T-cell (primary cell): ENCODE results near the gene RFX4. TPM values are rescaled to one million over a fixed set of nuclear protein-coding genes. Genes with fewer than 3 reads are reported as not detected.

Experiments used
- ATAC-seq, 4 experiments: fragments of 200-7000 bp in 3 of 4; fragments of 150-1000 bp in 1 of 4; cut with Tn5 transposase; replicated peaks in 1 of 4; 1 replicate in 3 of 4; 2 replicates in 1 of 4; pipeline ENCODE4 v1.10.0; 2021; ENCODE audit warnings: moderate library complexity in 3 of 4, mild to moderate bottlenecking in 2 of 4, moderate number of reproducible peaks in 1 of 4
- CTCF ChIA-PET, 2 donors: fragments of 300-600 bp; sonication (Branson Sonifier 250); formaldehyde crosslinking; loops; one replicate each; lab custom pipeline; 2022; ENCODE audit warnings: antibody characterized with exemption in 2 of 2; lab: Charles Lee
- POLR2A ChIA-PET, 2 donors: fragments of 300-600 bp; sonication (Branson Sonifier 250); formaldehyde crosslinking; loops; one replicate each; lab custom pipeline; 2022; ENCODE audit warnings: antibody characterized with exemption in 2 of 2; lab: Charles Lee
- DNase-seq, 35 experiments: peaks; one replicate each; pipeline versions ENCODE4 v3.0.0 to v3.0.0-alpha.2; 2013 to 2023
- H3K27ac ChIP-seq: one replicate; pipeline ENCODE4 v1.5.1; 2013; ENCODE audit warnings: low read length
- H3K27me3 ChIP-seq, 2 experiments: replicated peaks in 1 of 2; 1 replicate in 1 of 2; 2 replicates in 1 of 2; pipeline versions ENCODE4 v1.6.1 to v1.7.0; 2013; ENCODE audit warnings: low read length in 1 of 2, mixed read lengths in 1 of 2; ENCODE audit not compliant: control insufficient read depth in 2 of 2, insufficient read depth in 2 of 2; ENCODE audit errors: extremely low read depth in 1 of 2
- H3K36me3 ChIP-seq, 2 donors: 1 replicate in 1 of 2; 2 replicates in 1 of 2; pipeline versions ENCODE4 v1.6.1 to v1.7.0; 2013; ENCODE audit warnings: low read length in 1 of 2; ENCODE audit not compliant: control insufficient read depth in 2 of 2, insufficient read depth in 1 of 2; ENCODE audit errors: extremely low read depth in 1 of 2
- H3K4me1 ChIP-seq, 2 experiments: 1 replicate in 1 of 2; 2 replicates in 1 of 2; pipeline versions ENCODE4 v1.6.1 to v1.7.0; 2013; ENCODE audit warnings: low read length in 2 of 2, mixed read lengths in 1 of 2; ENCODE audit not compliant: insufficient read depth in 2 of 2, control insufficient read depth in 1 of 2; ENCODE audit errors: extremely low read depth in 1 of 2
- H3K4me3 ChIP-seq, 2 donors: 1 replicate in 1 of 2; 2 replicates in 1 of 2; pipeline versions ENCODE4 v1.5.1 to v1.7.0; 2013; ENCODE audit warnings: mild to moderate bottlenecking in 2 of 2, low read length in 1 of 2, moderate library complexity in 1 of 2; ENCODE audit not compliant: control insufficient read depth in 1 of 2; ENCODE audit errors: extremely low read depth in 1 of 2
- H3K9me3 ChIP-seq: 2 replicates; pipeline ENCODE4 v1.7.0; 2013
- H3K27ac Mint-ChIP-seq, 2 donors: one replicate each; pipeline ENCODE4 v1.8.0; 2020 to 2021; ENCODE audit warnings: mild to moderate bottlenecking in 2 of 2, mixed read lengths in 2 of 2
- H3K27me3 Mint-ChIP-seq, 2 donors: one replicate each; pipeline ENCODE4 v1.8.0; 2021 to 2022; ENCODE audit warnings: mixed read lengths in 2 of 2
- H3K36me3 Mint-ChIP-seq: one replicate; pipeline ENCODE4 v1.8.0; 2021; ENCODE audit warnings: mixed read lengths
- H3K4me1 Mint-ChIP-seq, 3 donors: one replicate each; pipeline ENCODE4 v1.8.0; 2020 to 2022; ENCODE audit warnings: mixed read lengths in 3 of 3, mild to moderate bottlenecking in 1 of 3
- H3K4me3 Mint-ChIP-seq, 3 donors: one replicate each; pipeline ENCODE4 v1.8.0; 2020 to 2022; ENCODE audit warnings: mild to moderate bottlenecking in 3 of 3, mixed read lengths in 3 of 3, moderate library complexity in 3 of 3
- H3K9me3 Mint-ChIP-seq, 3 donors: one replicate each; pipeline ENCODE4 v1.8.0; 2020 to 2022; ENCODE audit warnings: mixed read lengths in 3 of 3
- WGBS: methylation state at CpG from one replicate; pipeline ENCODE4 v1.1.5; 2013; ENCODE audit warnings: missing lambda C conversion rate; ENCODE audit not compliant: insufficient coverage; 5-methylcytosine and 5-hydroxymethylcytosine counted together
- total RNA-seq, 35 experiments: library from RNA in 6 of 35; stranded (reverse) in 6 of 35; fragments of 120-200 nt in 1 of 35; gene quantifications; one replicate each; pipeline versions ENCODE4 v1.2.1 to v1.2.4 and lab custom pipeline; 2013 to 2026

Gene RFX4
- total RNA-seq, 5 donors from 2014 or later (not counting 1 experiment from before 2014, with no cell fraction given) = not detected

- Histone ChIP-seq H3K4me3 (no peak overlapping the region), H3K27ac (no peak overlapping the region), H3K4me1 (no peaks in the 10 kb centered on the region), H3K27me3 (peaks cover 0 to 3% of the 10 kb centered on the region in 2 experiments), H3K36me3 (no peaks in the 10 kb centered on the region), H3K9me3 (no peaks in the 10 kb centered on the region)
- no peak for DNase-seq
- peaks cover under 1 to 3% of the 10 kb centered on the region in 2 donors for H3K27me3 Mint-ChIP-seq
- H3K4me3 Mint-ChIP-seq = no peak overlapping the region
- no peaks in the 10 kb centered on the region for H3K9me3 Mint-ChIP-seq
- ATAC-seq = no peak
- no peaks in the 10 kb centered on the region for H3K4me1 Mint-ChIP-seq
- H3K36me3 Mint-ChIP-seq = no peaks in the 10 kb centered on the region
- H3K27ac Mint-ChIP-seq = no peak overlapping the region
- POLR2A ChIA-PET = no interaction called here
- WGBS = 89% methylated on average over 1 of the region's 1 CpG
- CTCF ChIA-PET = no interaction called here
Observed at GRCh38 chr12:106679574-106679973, 96.8 kb downstream of the RFX4 start.

GRCh38 chr12:106680280-106680679, 97.5 kb downstream of the RFX4 start:
- peaks cover 0 to 3% of the 10 kb centered on the region in 2 experiments for H3K27me3 ChIP-seq
- no peaks in the 10 kb centered on the region for H3K4me1 Mint-ChIP-seq
- no peaks in the 10 kb centered on the region for H3K4me1 ChIP-seq
- no peaks in the 10 kb centered on the region for H3K27me3 Mint-ChIP-seq
- ATAC-seq = no peak
- H3K4me3 Mint-ChIP-seq = no peak overlapping the region
- CTCF ChIA-PET = interaction anchor here in 1 of 2 donors (0.6 kb wide), 1 partner anchor 996 kb away, joined by 4 read pairs; no protein-coding TSS in a partner anchor
- no peaks in the 10 kb centered on the region for H3K9me3 ChIP-seq
- no peak overlapping the region for H3K4me3 ChIP-seq
- H3K36me3 Mint-ChIP-seq = no peaks in the 10 kb centered on the region
- POLR2A ChIA-PET = interaction anchor here in 1 of 2 donors (0.5 kb wide), 1 partner anchor 172 kb away, joined by 3 read pairs; no protein-coding TSS in a partner anchor
- H3K27ac ChIP-seq = no peak overlapping the region
- no peaks in the 10 kb centered on the region for H3K9me3 Mint-ChIP-seq
- no peaks in the 10 kb centered on the region for H3K36me3 ChIP-seq
- H3K27ac Mint-ChIP-seq = no peak overlapping the region
- no peak for DNase-seq

- H3K4me1 Mint-ChIP-seq = no peaks in the 10 kb centered on the region
- WGBS = 60% methylated on average over 2 of the region's 3 CpGs
- no peaks in the 10 kb centered on the region for H3K9me3 ChIP-seq
- POLR2A ChIA-PET = no interaction called here
- no peak overlapping the region for H3K4me3 ChIP-seq
- ATAC-seq (no peak), DNase-seq (no peak)
- H3K36me3 ChIP-seq = no peaks in the 10 kb centered on the region
- no peaks in the 10 kb centered on the region for H3K9me3 Mint-ChIP-seq
- H3K27me3 Mint-ChIP-seq = no peaks in the 10 kb centered on the region
- H3K27me3 ChIP-seq = no peaks in the 10 kb centered on the region
- CTCF ChIA-PET = no interaction called here
- no peaks in the 10 kb centered on the region for H3K36me3 Mint-ChIP-seq
- H3K4me1 ChIP-seq = no peaks in the 10 kb centered on the region
- no peak overlapping the region for H3K27ac Mint-ChIP-seq
- no peak overlapping the region for H3K27ac ChIP-seq
- no peak overlapping the region for H3K4me3 Mint-ChIP-seq
Observed at GRCh38 chr12:106681210-106681609, 98.4 kb downstream of the RFX4 start.

GRCh38 chr12:106682594-106683234, 99.9 kb downstream of the RFX4 start:
- DNase-seq (peak in 1 of 35 experiments; percentile 8), ATAC-seq (no peak)
- Histone ChIP-seq H3K9me3 (no peaks in the 10 kb centered on the region), H3K4me3 (no peak overlapping the region), H3K4me1 (no peaks in the 10 kb centered on the region), H3K27ac (no peak overlapping the region), H3K27me3 (no peaks in the 10 kb centered on the region), H3K36me3 (no peaks in the 10 kb centered on the region)
- H3K4me1 Mint-ChIP-seq = no peaks in the 10 kb centered on the region
- no peak overlapping the region for H3K4me3 Mint-ChIP-seq
- POLR2A ChIA-PET = no interaction called here
- no peaks in the 10 kb centered on the region for H3K27me3 Mint-ChIP-seq
- H3K9me3 Mint-ChIP-seq = no peaks in the 10 kb centered on the region
- 86% methylated on average over 1 of the region's 4 CpGs for WGBS
- CTCF ChIA-PET = interaction anchor here in 1 of 2 donors (1.8 kb wide), 1 partner anchor 159 kb away, joined by 6 read pairs; no protein-coding TSS in a partner anchor
- no peak overlapping the region for H3K27ac Mint-ChIP-seq
- no peaks in the 10 kb centered on the region for H3K36me3 Mint-ChIP-seq

GRCh38 chr12:106684497-106684896, 101.7 kb downstream of the RFX4 start:
- Mint-ChIP-seq H3K27me3 (no peaks in the 10 kb centered on the region), H3K27ac (no peak overlapping the region), H3K4me1 (no peaks in the 10 kb centered on the region), H3K4me3 (no peak overlapping the region), H3K9me3 (no peaks in the 10 kb centered on the region), H3K36me3 (no peaks in the 10 kb centered on the region)
- Histone ChIP-seq H3K27ac (no peak overlapping the region), H3K36me3 (no peaks in the 10 kb centered on the region), H3K4me1 (no peaks in the 10 kb centered on the region), H3K27me3 (no peaks in the 10 kb centered on the region), H3K4me3 (no peak overlapping the region), H3K9me3 (no peaks in the 10 kb centered on the region)
- no peak for DNase-seq
- WGBS = 89% methylated on average over 3 of the region's 7 CpGs
- no peak for ATAC-seq
- ChIA-PET CTCF (no interaction called here), POLR2A (no interaction called here)

GRCh38 chr12:106685381-106685780, 102.6 kb downstream of the RFX4 start:
- DNase-seq = peak in 1 of 35 experiments; percentile 6
- H3K4me1 ChIP-seq = no peaks in the 10 kb centered on the region
- Mint-ChIP-seq H3K4me3 (no peak overlapping the region), H3K27me3 (no peaks in the 10 kb centered on the region), H3K4me1 (no peaks in the 10 kb centered on the region), H3K36me3 (no peaks in the 10 kb centered on the region), H3K9me3 (no peaks in the 10 kb centered on the region), H3K27ac (no peak overlapping the region)
- no peak overlapping the region for H3K4me3 ChIP-seq
- ATAC-seq = no peak
- ChIA-PET POLR2A (no interaction called here), CTCF (no interaction called here)
- H3K9me3 ChIP-seq = no peaks in the 10 kb centered on the region
- H3K27ac ChIP-seq = no peak overlapping the region
- no peaks in the 10 kb centered on the region for H3K36me3 ChIP-seq
- no peaks in the 10 kb centered on the region for H3K27me3 ChIP-seq

- Mint-ChIP-seq H3K36me3 (no peaks in the 10 kb centered on the region), H3K27ac (no peak overlapping the region), H3K27me3 (no peaks in the 10 kb centered on the region), H3K9me3 (no peaks in the 10 kb centered on the region), H3K4me3 (no peak overlapping the region), H3K4me1 (no peaks in the 10 kb centered on the region)
- ATAC-seq (no peak), DNase-seq (no peak)
- H3K27ac ChIP-seq = no peak overlapping the region
- ChIA-PET CTCF (no interaction called here), POLR2A (no interaction called here)
- no peaks in the 10 kb centered on the region for H3K27me3 ChIP-seq
- H3K9me3 ChIP-seq = no peaks in the 10 kb centered on the region
- H3K4me1 ChIP-seq = no peaks in the 10 kb centered on the region
- no peak overlapping the region for H3K4me3 ChIP-seq
- H3K36me3 ChIP-seq = no peaks in the 10 kb centered on the region
Observed at GRCh38 chr12:106687672-106688071, 104.9 kb downstream of the RFX4 start.
